Tibial artery (tissue), 4 donors: ENCODE data around the gene DNMT3L.

Source experiments
- DNase-seq, 2 donors: peaks; one replicate each; pipeline ENCODE4 v3.0.0-alpha.2; 2019
- H3K27ac ChIP-seq, 2 donors: fragments of 200-600 bp; sonication (generic) in 1 of 2; 1 replicate in 1 of 2; 2 replicates in 1 of 2; pipeline ENCODE4 v1.5.1; 2018 to 2019; ENCODE audit warnings: mild to moderate bottlenecking in 1 of 2
- H3K27me3 ChIP-seq, 2 donors: fragments of 200-600 bp; sonication (generic) in 1 of 2; one replicate each; pipeline versions ENCODE4 v1.5.1 to v1.6.0; 2016 to 2019
- H3K36me3 ChIP-seq, 3 donors: fragments of 200-600 bp; sonication (generic) in 2 of 3; one replicate each; pipeline ENCODE4 v1.5.1; 2016 to 2019; ENCODE audit warnings: mild to moderate bottlenecking in 2 of 3
- H3K4me1 ChIP-seq, 4 donors: fragments of 200-600 bp; sonication (generic) in 2 of 4; 1 replicate in 3 of 4; 2 replicates in 1 of 4; pipeline ENCODE4 v1.5.1; 2016 to 2019
- H3K4me3 ChIP-seq, 2 donors: fragments of 200-600 bp; sonication (generic) in 1 of 2; 1 replicate in 1 of 2; 2 replicates in 1 of 2; pipeline ENCODE4 v1.5.1; 2018 to 2019; ENCODE audit warnings: mild to moderate bottlenecking in 2 of 2
- H3K9me3 ChIP-seq, 3 donors: fragments of 200-600 bp; sonication (generic) in 1 of 3; one replicate each; pipeline ENCODE4 v1.5.1; 2016 to 2019
- CTCF ChIP-seq, 2 experiments: fragments of 200-600 bp in 1 of 2; fragments of 450-650 bp in 1 of 2; IDR thresholded peaks; one replicate each; pipeline ENCODE4 v1.5.1; 2017 to 2019; ENCODE audit warnings: antibody characterized with exemption in 2 of 2, mild to moderate bottlenecking in 1 of 2, moderate library complexity in 1 of 2
- intact Hi-C: fragments of 100-400 bp; cut with DNase I; formaldehyde crosslinking; loops from one replicate; pipeline ENCODE4 v1.15.0; 2023; ENCODE audit warnings: low total_unique reads

Gene DNMT3L

GRCh38 chr21:44263221-44263760 is 1.6 kb upstream of the DNMT3L start:
- Histone ChIP-seq H3K9me3 (peaks cover 0 to 9% (median 0%) of the 10 kb centered on the region in 3 donors), H3K4me1 (no peaks in the 10 kb centered on the region), H3K27ac (no peak overlapping the region), H3K27me3 (peaks cover 0 to 28% of the 10 kb centered on the region in 2 donors), H3K36me3 (no peaks in the 10 kb centered on the region), H3K4me3 (no peak overlapping the region)
- no peak for DNase-seq
- intact Hi-C loops: no loop called here
- no peak for TF ChIP-seq CTCF (IDR thresholded peaks at IDR 0.05)

GRCh38 chr21:44262338-44263056 is 800 bp upstream of the DNMT3L start:
- no peaks in the 10 kb centered on the region for H3K36me3 ChIP-seq
- H3K27me3 ChIP-seq: peaks cover 0 to 29% of the 10 kb centered on the region in 2 donors
- no peak overlapping the region for H3K27ac ChIP-seq
- TF ChIP-seq CTCF (IDR thresholded peaks at IDR 0.05): no peak
- no peak for DNase-seq
- intact Hi-C loops: no loop called here
- H3K4me3 ChIP-seq: no peak overlapping the region
- H3K4me1 ChIP-seq: no peaks in the 10 kb centered on the region
- peaks cover 0 to 9% (median 0%) of the 10 kb centered on the region in 3 donors for H3K9me3 ChIP-seq

- intact Hi-C loops: no loop called here
- no peak for DNase-seq
These were observed 686 bp downstream of the DNMT3L start for GRCh38 chr21:44260791-44261631.

GRCh38 chr21:44260066-44260465 is 1.6 kb downstream of the DNMT3L start:
- TF ChIP-seq CTCF (IDR thresholded peaks at IDR 0.05): no peak
- H3K4me1 ChIP-seq: no peaks in the 10 kb centered on the region
- peaks cover 0 to 9% (median 0%) of the 10 kb centered on the region in 3 donors for H3K9me3 ChIP-seq
- intact Hi-C loops: no loop called here
- no peaks in the 10 kb centered on the region for H3K36me3 ChIP-seq
- H3K4me3 ChIP-seq: no peak overlapping the region
- H3K27me3 ChIP-seq: peaks cover 0 to 36% of the 10 kb centered on the region in 2 donors
- no peak overlapping the region for H3K27ac ChIP-seq
- no peak for DNase-seq

More at GRCh38 chr21:44260791-44261631, 686 bp downstream of the DNMT3L start:
- H3K9me3 ChIP-seq: peaks cover 0 to 9% (median 0%) of the 10 kb centered on the region in 3 donors
- H3K27me3 ChIP-seq: peaks cover 0 to 31% of the 10 kb centered on the region in 2 donors
- no peak overlapping the region for H3K4me3 ChIP-seq
- no peak for TF ChIP-seq CTCF (IDR thresholded peaks at IDR 0.05)
- no peak overlapping the region for H3K27ac ChIP-seq
- H3K4me1 ChIP-seq: no peaks in the 10 kb centered on the region
- H3K36me3 ChIP-seq: no peaks in the 10 kb centered on the region

GRCh38 chr21:44259082-44259705 is 2.5 kb downstream of the DNMT3L start:
- H3K9me3 ChIP-seq: peaks cover 0 to 9% (median 0%) of the 10 kb centered on the region in 3 donors
- DNase-seq: no peak
- no peak overlapping the region for H3K27ac ChIP-seq
- no peak for TF ChIP-seq CTCF (IDR thresholded peaks at IDR 0.05)
- intact Hi-C loops: no loop called here
- peaks cover 0 to 33% of the 10 kb centered on the region in 2 donors for H3K27me3 ChIP-seq
- no peak overlapping the region for H3K4me3 ChIP-seq
- H3K36me3 ChIP-seq: no peaks in the 10 kb centered on the region
- H3K4me1 ChIP-seq: no peaks in the 10 kb centered on the region
